GM23338 (cell line): Measurements from ENCODE around the gene PLPP7. TPM values are rescaled to one million over a fixed set of nuclear protein-coding genes. Genes with fewer than 3 reads are reported as not detected.

Source experiments
- ATAC-seq: fragments of 200-7000 bp; cut with Tn5 transposase; 3 replicates; pipeline ENCODE4 v1.9.1; 2020
- DNase-seq: peaks from one replicate; pipeline ENCODE4 v3.0.0-alpha.2; 2015; ENCODE audit warnings: low spot score
- H2AFZ ChIP-seq: fragments of 200-600 bp; sonication (generic); 2 replicates; pipeline ENCODE4 v1.8.0; 2016; ENCODE audit warnings: antibody characterized with exemption, mild to moderate bottlenecking, moderate library complexity
- H3F3A ChIP-seq: fragments of 200-600 bp; sonication (generic); replicated peaks from 2 replicates; pipeline ENCODE4 v1.8.0; 2017; ENCODE audit warnings: antibody characterized with exemption, mixed run types, low read depth
- H3K27ac ChIP-seq: fragments of 200-600 bp; sonication (generic); 2 replicates; pipeline ENCODE4 v1.6.1; 2016; ENCODE audit warnings: low read depth
- H3K27me3 ChIP-seq: fragments of 200-600 bp; sonication (generic); 2 replicates; pipeline ENCODE4 v1.8.0; 2016; ENCODE audit warnings: mild to moderate bottlenecking, mixed run types, moderate library complexity; ENCODE audit not compliant: insufficient read depth
- H3K36me3 ChIP-seq: fragments of 200-600 bp; sonication (generic); 2 replicates; pipeline ENCODE4 v1.8.0; 2016; ENCODE audit warnings: mild to moderate bottlenecking; ENCODE audit not compliant: insufficient read depth
- H3K4me1 ChIP-seq: fragments of 200-600 bp; sonication (generic); 2 replicates; pipeline ENCODE4 v1.8.0; 2016; ENCODE audit warnings: mild to moderate bottlenecking, moderate library complexity; ENCODE audit not compliant: insufficient read depth
- H3K4me2 ChIP-seq: fragments of 200-600 bp; sonication (generic); 2 replicates; pipeline ENCODE4 v1.7.1; 2017; ENCODE audit warnings: mixed run types
- H3K4me3 ChIP-seq: fragments of 200-600 bp; sonication (generic); 2 replicates; pipeline ENCODE4 v1.6.1; 2016; ENCODE audit warnings: mixed run types
- H3K79me2 ChIP-seq: fragments of 200-600 bp; sonication (generic); replicated peaks from 2 replicates; pipeline ENCODE4 v1.8.0; 2017; ENCODE audit warnings: mild to moderate bottlenecking; ENCODE audit not compliant: insufficient read depth
- H3K9me2 ChIP-seq: fragments of 200-600 bp; sonication (generic); 2 replicates; pipeline ENCODE4 v1.8.0; 2017; ENCODE audit not compliant: insufficient read depth
- H4K20me1 ChIP-seq: fragments of 200-600 bp; sonication (generic); replicated peaks from 2 replicates; pipeline ENCODE4 v1.8.0; 2017; ENCODE audit warnings: mild to moderate bottlenecking; ENCODE audit not compliant: insufficient read depth
- H3K27ac Mint-ChIP-seq: 2 replicates; pipeline ENCODE4 v1.8.0; 2020; ENCODE audit warnings: inconsistent platforms, mild to moderate bottlenecking, moderate library complexity, mixed read lengths
- H3K27me3 Mint-ChIP-seq: 3 replicates; pipeline ENCODE4 v1.8.0; 2022; ENCODE audit warnings: low read depth, mild to moderate bottlenecking, moderate library complexity, mixed read lengths, inconsistent platforms; ENCODE audit not compliant: insufficient read depth, poor library complexity
- H3K36me3 Mint-ChIP-seq: 3 replicates; pipeline ENCODE4 v1.8.0; 2021; ENCODE audit warnings: low read depth, mild to moderate bottlenecking, inconsistent platforms, moderate library complexity, mixed read lengths
- H3K4me1 Mint-ChIP-seq: 3 replicates; pipeline ENCODE4 v1.8.0; 2020; ENCODE audit warnings: mild to moderate bottlenecking, inconsistent platforms, mixed read lengths
- H3K4me3 Mint-ChIP-seq: 3 replicates; pipeline ENCODE4 v1.8.0; 2021; ENCODE audit warnings: moderate library complexity, mild to moderate bottlenecking, inconsistent platforms, mixed read lengths
- H3K9me3 Mint-ChIP-seq: 3 replicates; pipeline ENCODE4 v1.8.0; 2020; ENCODE audit warnings: moderate library complexity, mild to moderate bottlenecking, inconsistent platforms, mixed read lengths
- CREB1 ChIP-seq: fragments of 250-450 bp; sonication (Bioruptor Pico); IDR thresholded peaks from 2 replicates; pipeline ENCODE4 v1.5.0; 2020; ENCODE audit warnings: low read depth, mild to moderate bottlenecking, moderate library complexity
- ETS1 ChIP-seq: IDR thresholded peaks from 2 replicates; pipeline ENCODE4 v1.6.1; 2016; ENCODE audit warnings: antibody characterized with exemption
- EZH2phosphoT487 ChIP-seq: fragments of 200-600 bp; sonication (generic); IDR thresholded peaks from one replicate; pipeline ENCODE4 v1.8.1; 2018; ENCODE audit warnings: antibody characterized with exemption; ENCODE audit not compliant: unreplicated experiment
- JUNB ChIP-seq: IDR thresholded peaks from one replicate; pipeline ENCODE4 v1.6.1; 2016; ENCODE audit warnings: antibody characterized with exemption; ENCODE audit not compliant: unreplicated experiment
- POLR2AphosphoS5 ChIP-seq: IDR thresholded peaks from 2 replicates; pipeline ENCODE4 v1.6.1; 2016; ENCODE audit warnings: antibody characterized with exemption, low read depth
- STAT1 ChIP-seq: IDR thresholded peaks from one replicate; pipeline ENCODE4 v1.6.1; 2016; ENCODE audit warnings: antibody characterized with exemption; ENCODE audit not compliant: unreplicated experiment
- polyA plus RNA-seq: library from polyadenylated mRNA; unstranded; fragments of >200 nt; fragmentation: Nextera tagmentation; extraction: Ambion mirVana; gene quantifications from 2 replicates; pipeline ENCODE4 v1.2.1, GENCODE V29; 2016
- total RNA-seq: library from RNA; depleted of rRNA; stranded (reverse); fragments of >200 nt; shearing (Covaris generic); gene quantifications from 2 replicates; pipeline ENCODE4 v1.2.3, GENCODE V29; 2014
- TF ChIP-seq, protein P1 (sequence below): IDR thresholded peaks from one replicate; pipeline ENCODE4 v1.6.1; 2018; ENCODE audit warnings: antibody characterized with exemption; ENCODE audit not compliant: unreplicated experiment
- TF ChIP-seq, protein P2 (sequence below): fragments of 250-450 bp; sonication (Bioruptor Pico); IDR thresholded peaks from 2 replicates; pipeline ENCODE4 v1.5.0; 2020; ENCODE audit warnings: mild to moderate bottlenecking, moderate library complexity

The PLPP7 gene
- total and polyA plus RNA-seq, 2 experiments from 2014 or later = 1.6 to 2.4 TPM

- no peaks in the 10 kb centered on the region; the same call in 1 of the 2 replicates for H3K4me1 ChIP-seq
- DNase-seq (no peak), ATAC-seq (peak; percentile 25)
- no peaks in the 10 kb centered on the region for H3K36me3 Mint-ChIP-seq
- peaks cover 13% of the 10 kb centered on the region for H3K27me3 Mint-ChIP-seq
- 0 out of 2 replicates have a peak overlapping the region, but pooled peaks have one; percentile 8 for H3K4me2 ChIP-seq
- TF ChIP-seq POLR2AphosphoS5 (no peak), STAT1 (no peak), CREB1 (CRISPR knock-in tag) (no peak), ETS1 (no peak), EZH2phosphoT487 (no peak), JUNB (no peak)
- TF ChIP-seq, protein P1, sequence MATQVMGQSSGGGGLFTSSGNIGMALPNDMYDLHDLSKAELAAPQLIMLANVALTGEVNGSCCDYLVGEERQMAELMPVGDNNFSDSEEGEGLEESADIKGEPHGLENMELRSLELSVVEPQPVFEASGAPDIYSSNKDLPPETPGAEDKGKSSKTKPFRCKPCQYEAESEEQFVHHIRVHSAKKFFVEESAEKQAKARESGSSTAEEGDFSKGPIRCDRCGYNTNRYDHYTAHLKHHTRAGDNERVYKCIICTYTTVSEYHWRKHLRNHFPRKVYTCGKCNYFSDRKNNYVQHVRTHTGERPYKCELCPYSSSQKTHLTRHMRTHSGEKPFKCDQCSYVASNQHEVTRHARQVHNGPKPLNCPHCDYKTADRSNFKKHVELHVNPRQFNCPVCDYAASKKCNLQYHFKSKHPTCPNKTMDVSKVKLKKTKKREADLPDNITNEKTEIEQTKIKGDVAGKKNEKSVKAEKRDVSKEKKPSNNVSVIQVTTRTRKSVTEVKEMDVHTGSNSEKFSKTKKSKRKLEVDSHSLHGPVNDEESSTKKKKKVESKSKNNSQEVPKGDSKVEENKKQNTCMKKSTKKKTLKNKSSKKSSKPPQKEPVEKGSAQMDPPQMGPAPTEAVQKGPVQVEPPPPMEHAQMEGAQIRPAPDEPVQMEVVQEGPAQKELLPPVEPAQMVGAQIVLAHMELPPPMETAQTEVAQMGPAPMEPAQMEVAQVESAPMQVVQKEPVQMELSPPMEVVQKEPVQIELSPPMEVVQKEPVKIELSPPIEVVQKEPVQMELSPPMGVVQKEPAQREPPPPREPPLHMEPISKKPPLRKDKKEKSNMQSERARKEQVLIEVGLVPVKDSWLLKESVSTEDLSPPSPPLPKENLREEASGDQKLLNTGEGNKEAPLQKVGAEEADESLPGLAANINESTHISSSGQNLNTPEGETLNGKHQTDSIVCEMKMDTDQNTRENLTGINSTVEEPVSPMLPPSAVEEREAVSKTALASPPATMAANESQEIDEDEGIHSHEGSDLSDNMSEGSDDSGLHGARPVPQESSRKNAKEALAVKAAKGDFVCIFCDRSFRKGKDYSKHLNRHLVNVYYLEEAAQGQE = no peak
- TF ChIP-seq, protein P2, sequence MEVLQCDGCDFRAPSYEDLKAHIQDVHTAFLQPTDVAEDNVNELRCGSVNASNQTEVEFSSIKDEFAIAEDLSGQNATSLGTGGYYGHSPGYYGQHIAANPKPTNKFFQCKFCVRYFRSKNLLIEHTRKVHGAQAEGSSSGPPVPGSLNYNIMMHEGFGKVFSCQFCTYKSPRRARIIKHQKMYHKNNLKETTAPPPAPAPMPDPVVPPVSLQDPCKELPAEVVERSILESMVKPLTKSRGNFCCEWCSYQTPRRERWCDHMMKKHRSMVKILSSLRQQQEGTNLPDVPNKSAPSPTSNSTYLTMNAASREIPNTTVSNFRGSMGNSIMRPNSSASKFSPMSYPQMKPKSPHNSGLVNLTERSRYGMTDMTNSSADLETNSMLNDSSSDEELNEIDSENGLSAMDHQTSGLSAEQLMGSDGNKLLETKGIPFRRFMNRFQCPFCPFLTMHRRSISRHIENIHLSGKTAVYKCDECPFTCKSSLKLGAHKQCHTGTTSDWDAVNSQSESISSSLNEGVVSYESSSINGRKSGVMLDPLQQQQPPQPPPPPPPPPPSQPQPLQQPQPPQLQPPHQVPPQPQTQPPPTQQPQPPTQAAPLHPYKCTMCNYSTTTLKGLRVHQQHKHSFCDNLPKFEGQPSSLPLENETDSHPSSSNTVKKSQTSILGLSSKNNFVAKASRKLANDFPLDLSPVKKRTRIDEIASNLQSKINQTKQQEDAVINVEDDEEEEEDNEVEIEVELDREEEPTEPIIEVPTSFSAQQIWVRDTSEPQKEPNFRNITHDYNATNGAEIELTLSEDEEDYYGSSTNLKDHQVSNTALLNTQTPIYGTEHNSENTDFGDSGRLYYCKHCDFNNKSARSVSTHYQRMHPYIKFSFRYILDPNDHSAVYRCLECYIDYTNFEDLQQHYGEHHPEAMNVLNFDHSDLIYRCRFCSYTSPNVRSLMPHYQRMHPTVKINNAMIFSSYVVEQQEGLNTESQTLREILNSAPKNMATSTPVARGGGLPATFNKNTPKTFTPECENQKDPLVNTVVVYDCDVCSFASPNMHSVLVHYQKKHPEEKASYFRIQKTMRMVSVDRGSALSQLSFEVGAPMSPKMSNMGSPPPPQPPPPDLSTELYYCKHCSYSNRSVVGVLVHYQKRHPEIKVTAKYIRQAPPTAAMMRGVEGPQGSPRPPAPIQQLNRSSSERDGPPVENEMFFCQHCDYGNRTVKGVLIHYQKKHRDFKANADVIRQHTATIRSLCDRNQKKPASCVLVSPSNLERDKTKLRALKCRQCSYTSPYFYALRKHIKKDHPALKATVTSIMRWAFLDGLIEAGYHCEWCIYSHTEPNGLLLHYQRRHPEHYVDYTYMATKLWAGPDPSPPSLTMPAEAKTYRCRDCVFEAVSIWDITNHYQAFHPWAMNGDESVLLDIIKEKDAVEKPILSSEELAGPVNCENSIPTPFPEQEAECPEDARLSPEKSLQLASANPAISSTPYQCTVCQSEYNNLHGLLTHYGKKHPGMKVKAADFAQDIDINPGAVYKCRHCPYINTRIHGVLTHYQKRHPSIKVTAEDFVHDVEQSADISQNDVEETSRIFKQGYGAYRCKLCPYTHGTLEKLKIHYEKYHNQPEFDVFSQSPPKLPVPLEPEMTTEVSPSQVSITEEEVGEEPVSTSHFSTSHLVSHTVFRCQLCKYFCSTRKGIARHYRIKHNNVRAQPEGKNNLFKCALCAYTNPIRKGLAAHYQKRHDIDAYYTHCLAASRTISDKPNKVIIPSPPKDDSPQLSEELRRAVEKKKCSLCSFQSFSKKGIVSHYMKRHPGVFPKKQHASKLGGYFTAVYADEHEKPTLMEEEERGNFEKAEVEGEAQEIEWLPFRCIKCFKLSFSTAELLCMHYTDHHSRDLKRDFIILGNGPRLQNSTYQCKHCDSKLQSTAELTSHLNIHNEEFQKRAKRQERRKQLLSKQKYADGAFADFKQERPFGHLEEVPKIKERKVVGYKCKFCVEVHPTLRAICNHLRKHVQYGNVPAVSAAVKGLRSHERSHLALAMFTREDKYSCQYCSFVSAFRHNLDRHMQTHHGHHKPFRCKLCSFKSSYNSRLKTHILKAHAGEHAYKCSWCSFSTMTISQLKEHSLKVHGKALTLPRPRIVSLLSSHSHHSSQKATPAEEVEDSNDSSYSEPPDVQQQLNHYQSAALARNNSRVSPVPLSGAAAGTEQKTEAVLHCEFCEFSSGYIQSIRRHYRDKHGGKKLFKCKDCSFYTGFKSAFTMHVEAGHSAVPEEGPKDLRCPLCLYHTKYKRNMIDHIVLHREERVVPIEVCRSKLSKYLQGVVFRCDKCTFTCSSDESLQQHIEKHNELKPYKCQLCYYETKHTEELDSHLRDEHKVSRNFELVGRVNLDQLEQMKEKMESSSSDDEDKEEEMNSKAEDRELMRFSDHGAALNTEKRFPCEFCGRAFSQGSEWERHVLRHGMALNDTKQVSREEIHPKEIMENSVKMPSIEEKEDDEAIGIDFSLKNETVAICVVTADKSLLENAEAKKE (CRISPR knock-in tag) = no peak
- no peak overlapping the region for H3K27ac ChIP-seq
- no peaks in the 10 kb centered on the region for H4K20me1 ChIP-seq
- peak overlapping the region; percentile 95 for H2AFZ ChIP-seq
- H3K9me3 Mint-ChIP-seq = no peaks in the 10 kb centered on the region
- no peaks in the 10 kb centered on the region for H3K79me2 ChIP-seq
- no peak overlapping the region for H3K4me3 Mint-ChIP-seq
- H3K4me1 Mint-ChIP-seq = peaks cover 16% of the 10 kb centered on the region
- 0 out of 2 replicates have a peak, but pooled peaks cover 4% of the 10 kb centered on the region for H3F3A ChIP-seq
- H3K4me3 ChIP-seq = no peak overlapping the region
- H3K36me3 ChIP-seq = no peaks in the 10 kb centered on the region
- no peaks in the 10 kb centered on the region for H3K9me2 ChIP-seq
- H3K27ac Mint-ChIP-seq = no peak overlapping the region
- H3K27me3 ChIP-seq = no peaks in the 10 kb centered on the region
Measured at GRCh38 chr9:131290036-131290766, 678 bp downstream of the PLPP7 start.
